ENCODE measurements around the gene GASK1B. TPM values are rescaled to one million over a fixed set of nuclear protein-coding genes. Genes with fewer than 3 reads are reported as not detected.
A peak's percentile ranks its signal among the peaks of the same experiment; 100 is the strongest.

GASK1B gene
- total RNA-seq, 1 experiment from 2014 or later = 1.1 TPM

- ChIA-PET CTCF (no interaction called here), POLR2A (no interaction called here)
- ATAC-seq = no peak
- no peaks in the 10 kb centered on the region for H3K36me3 ChIP-seq (ENCODE audit: control insufficient read depth, insufficient read depth, low read length)
- no peaks in the 10 kb centered on the region for H3K27me3 ChIP-seq (ENCODE audit: control insufficient read depth, insufficient read depth, low read length)
- H3K27ac ChIP-seq (ENCODE audit: low read length) = no peak overlapping the region
- no peak for DNase-seq (ENCODE audit: low read depth, low spot score)
- intact Hi-C loops (cut with micrococcal nuclease; ENCODE audit: unreplicated experiment) (loop anchor here (5.0 kb wide), 1 partner anchor 59 kb away; no protein-coding TSS in a partner anchor), in situ Hi-C loops (cut with HindIII; ENCODE audit: low pct_unique_long_range_greater_than_20kb, low sequenced_read_pairs) (no loop called here)
- H3K4me3 ChIP-seq (ENCODE audit: low read depth in 2 of 2, low read length in 2 of 2) = no peak overlapping the region
- no peaks in the 10 kb centered on the region for H3K9me3 ChIP-seq (ENCODE audit: control insufficient read depth, insufficient read depth, low read depth, low read length)
- TF ChIP-seq TCF7L2 (IDR thresholded peaks at IDR 0.05; ENCODE audit: low read depth, low read length) (no peak), CTCF (IDR thresholded peaks at IDR 0.05) (peak; percentile 63)
- no peaks in the 10 kb centered on the region for H3K4me1 ChIP-seq (ENCODE audit: control insufficient read depth, insufficient read depth, low read length)
- no TSS peak for BruUV-seq (replicated peaks)
These were observed 20.4 kb upstream of the GASK1B start for GRCh38 chr4:158193171-158193749.

- no peaks in the 10 kb centered on the region for H3K36me3 ChIP-seq (ENCODE audit: control insufficient read depth, insufficient read depth, low read length)
- no peaks in the 10 kb centered on the region for H3K4me1 ChIP-seq (ENCODE audit: control insufficient read depth, insufficient read depth, low read length)
- POLR2A ChIA-PET = no interaction called here
- CTCF ChIA-PET = no interaction called here
- TF ChIP-seq SIN3A (IDR thresholded peaks at IDR 0.05; ENCODE audit: borderline replicate concordance, insufficient read depth, low read depth, low read length) (no peak), CTCF (IDR thresholded peaks at IDR 0.05) (no peak), POLR2AphosphoS5 (IDR thresholded peaks at IDR 0.05; ENCODE audit: low read depth, low read length) (no peak), TCF7L2 (IDR thresholded peaks at IDR 0.05; ENCODE audit: low read depth, low read length) (no peak), REST (IDR thresholded peaks at IDR 0.05; ENCODE audit: insufficient read depth in 1 of 2, low read depth in 2 of 2, low read length in 1 of 2) (no peak)
- in situ Hi-C loops (cut with HindIII; ENCODE audit: low pct_unique_long_range_greater_than_20kb, low sequenced_read_pairs) (no loop called here), intact Hi-C loops (cut with micrococcal nuclease; ENCODE audit: unreplicated experiment) (loop anchor here (5.0 kb wide), 1 partner anchor 60 kb away; no protein-coding TSS in a partner anchor)
- H3K4me3 ChIP-seq (ENCODE audit: low read depth in 2 of 2, low read length in 2 of 2) = no peak overlapping the region
- H3K9me3 ChIP-seq (ENCODE audit: control insufficient read depth, insufficient read depth, low read depth, low read length) = no peaks in the 10 kb centered on the region
- no peaks in the 10 kb centered on the region for H3K27me3 ChIP-seq (ENCODE audit: control insufficient read depth, insufficient read depth, low read length)
- H3K27ac ChIP-seq (ENCODE audit: low read length) = no peak overlapping the region
- DNase-seq (ENCODE audit: low read depth, low spot score) = no peak
- BruUV-seq (replicated peaks) = no TSS peak
- no peak for ATAC-seq
These were observed 19.8 kb upstream of the GASK1B start for GRCh38 chr4:158192439-158193158.
